HL-60/S4 treated with retinoic acid at 250 ng/mL for 4 days and 3 days (cell line): ENCODE measurements around the gene ITGB1.

Source experiments
- in situ Hi-C: fragments of 300-500 bp; cut with MboI; formaldehyde crosslinking; loops from 2 replicates; pipeline ENCODE4 v1.7.0; 2022; ENCODE audit warnings: low sequenced_read_pairs

The ITGB1 gene

GRCh38 chr10:32956365-32957197 lies 1.4 kb downstream of the ITGB1 start:
- in situ Hi-C loops, result no loop called here

DNA sequence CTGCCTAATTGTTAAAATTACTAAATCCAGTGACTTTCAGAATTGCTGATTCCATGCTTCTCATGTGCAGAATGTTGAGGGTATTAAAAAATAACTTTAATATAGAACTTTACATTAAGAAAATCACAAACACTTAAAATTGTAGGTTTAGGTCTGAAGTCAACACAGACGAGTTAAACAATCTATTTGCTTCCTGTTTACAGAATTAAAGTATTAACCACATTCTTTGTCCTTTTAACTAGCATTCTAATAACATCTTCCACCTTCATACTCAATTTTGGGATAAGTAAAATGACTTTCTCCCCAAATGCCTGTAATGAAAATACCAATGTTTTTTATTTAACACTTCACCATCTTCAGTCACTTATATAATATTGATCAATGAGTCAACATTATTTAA lies 2.2 kb downstream of the ITGB1 start:
- in situ Hi-C loops, result no loop called here

DNA sequence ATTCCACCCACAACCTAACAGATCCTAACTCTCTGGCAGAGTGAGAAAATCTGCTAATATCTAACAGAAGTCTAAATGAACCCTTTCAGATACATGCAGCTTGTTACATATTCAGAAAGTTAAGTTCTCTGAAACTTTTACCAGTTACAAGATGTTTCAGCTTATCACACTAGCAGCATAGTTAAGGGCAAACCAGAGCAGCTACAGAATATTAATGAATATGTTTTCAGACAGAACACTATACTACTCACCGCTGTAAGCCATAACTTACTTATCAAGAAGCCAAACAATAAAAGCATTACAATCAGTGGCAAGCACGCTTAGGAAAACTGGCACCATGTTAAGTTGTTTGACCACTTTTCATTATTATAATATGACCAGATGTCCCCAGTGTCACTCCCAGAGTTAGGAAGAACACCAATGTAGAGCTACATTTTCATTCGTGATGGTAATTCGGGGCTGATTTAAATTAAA lies 2.7 kb downstream of the ITGB1 start:
- in situ Hi-C loops, result no loop called here

DNA sequence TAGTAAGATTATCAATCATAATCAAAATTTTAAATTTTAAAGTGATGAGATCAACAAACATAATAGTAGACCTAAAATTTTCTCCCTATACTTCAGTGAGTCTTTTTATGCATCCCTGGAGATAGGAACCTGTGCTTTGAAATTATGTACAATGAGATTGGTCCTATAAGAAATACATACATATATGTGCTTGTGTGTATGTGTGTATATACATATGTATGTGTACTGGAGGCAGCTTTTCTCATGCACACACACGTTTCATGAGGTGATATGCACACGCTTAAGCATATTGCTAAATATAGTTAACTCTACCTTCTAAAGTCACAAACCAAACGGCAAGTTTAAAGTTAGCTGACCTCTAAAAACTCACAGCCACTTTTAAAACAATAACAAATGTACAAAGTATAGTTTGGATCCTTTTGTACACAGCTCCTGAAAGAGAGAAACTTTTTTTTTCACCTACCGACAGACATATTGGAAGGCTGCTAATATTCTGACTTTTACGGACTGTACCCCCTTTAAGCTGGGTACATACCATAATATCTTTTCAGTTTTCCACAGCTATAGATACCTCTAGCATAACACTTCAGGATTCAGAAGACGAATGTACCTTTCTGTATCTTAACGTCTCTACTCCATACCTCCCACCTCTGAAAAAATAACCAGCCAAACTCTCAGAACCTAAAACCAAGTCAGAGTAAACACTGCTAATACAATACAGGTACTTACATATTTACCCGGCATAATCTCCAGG lies 3.3 kb downstream of the ITGB1 start:
- in situ Hi-C loops, result no loop called here

- in situ Hi-C loops, result no loop called here
Measured at GRCh38 chr10:32954080-32954479, 4.0 kb downstream of the ITGB1 start.

DNA sequence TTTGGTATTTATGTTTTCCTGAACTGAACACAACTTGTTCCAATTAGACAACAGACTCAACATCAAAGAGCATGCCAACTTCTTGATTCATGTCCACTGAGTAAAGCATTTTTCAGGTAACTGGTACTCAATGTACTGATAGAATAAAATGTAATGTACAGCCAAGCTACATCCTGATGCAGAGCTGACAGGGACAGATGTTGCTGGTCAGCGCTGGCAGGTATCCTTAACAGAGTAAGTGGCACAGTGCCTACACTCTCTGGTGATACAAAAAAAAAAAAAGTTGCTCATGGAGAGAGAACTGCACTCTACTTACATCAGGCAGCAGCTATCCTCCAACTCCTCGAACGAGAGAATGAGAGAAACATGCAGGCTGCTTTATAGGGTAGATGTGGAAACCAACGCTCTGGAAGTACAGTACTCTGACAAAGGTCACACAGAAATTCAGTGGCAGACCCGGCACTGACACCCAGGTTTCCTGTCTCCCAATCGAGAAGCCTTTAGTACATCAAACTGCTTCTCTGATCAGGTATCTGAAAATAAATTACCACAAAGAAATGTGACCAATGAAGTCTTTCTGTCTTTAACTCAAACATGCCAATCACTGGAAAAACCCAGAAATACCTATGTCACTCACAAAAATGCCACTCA lies 4.6 kb downstream of the ITGB1 start:
- in situ Hi-C loops, result no loop called here

DNA sequence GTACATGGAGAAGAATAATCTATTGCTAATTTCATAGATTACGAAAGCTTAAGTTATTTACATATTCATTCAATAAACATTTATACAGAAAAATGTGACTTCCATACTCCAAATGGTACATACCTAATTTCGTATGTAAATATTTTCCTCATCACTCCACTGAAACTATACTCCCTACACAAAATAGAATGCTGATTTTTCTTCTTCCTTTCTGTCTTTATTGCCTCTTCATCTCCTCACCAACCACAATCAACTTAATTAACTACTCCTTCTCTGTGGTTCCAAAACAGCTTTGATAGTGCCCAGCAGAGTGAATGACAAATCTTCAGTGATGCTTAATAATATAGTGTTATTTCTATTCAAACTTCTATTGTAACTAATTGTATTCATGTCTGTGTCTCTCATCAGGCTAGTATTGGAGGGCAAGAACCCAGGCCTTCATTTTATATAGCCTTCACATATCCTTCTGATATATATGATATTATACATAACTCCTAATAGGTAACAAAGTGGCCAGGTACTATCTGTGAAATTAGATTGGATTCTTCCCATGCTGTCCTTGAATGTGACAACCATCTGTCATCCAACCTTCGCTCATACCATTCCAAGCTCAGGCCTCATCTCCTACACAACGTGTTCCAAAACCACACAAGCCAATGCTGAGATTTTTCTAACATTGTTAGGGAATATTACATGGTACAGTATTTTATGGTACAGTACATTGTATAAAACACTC lies 5.3 kb downstream of the ITGB1 start:
- in situ Hi-C loops, result no loop called here

DNA sequence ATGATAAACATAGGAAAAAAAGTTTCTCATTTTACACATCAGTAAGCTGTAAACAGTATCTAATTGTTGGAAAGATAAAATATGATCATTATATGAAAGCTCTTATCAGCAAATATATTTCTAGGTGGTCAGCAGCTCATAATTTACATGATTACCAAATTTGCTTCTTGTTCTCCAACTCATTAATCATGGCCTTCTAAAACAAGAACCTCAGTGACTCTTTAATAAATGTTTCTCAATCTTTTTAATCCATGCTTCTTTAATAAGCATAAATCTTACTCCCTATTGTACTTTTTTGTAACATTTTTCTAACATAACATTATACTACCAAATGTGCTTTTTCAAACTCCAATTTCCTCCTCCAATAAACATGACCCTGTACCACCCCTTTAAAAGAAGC lies 5.9 kb downstream of the ITGB1 start:
- in situ Hi-C loops, result no loop called here

- in situ Hi-C loops, result no loop called here
Measured at GRCh38 chr10:32951111-32951510, 6.9 kb downstream of the ITGB1 start.

- in situ Hi-C loops, result no loop called here
Measured at GRCh38 chr10:32950591-32951108, 7.4 kb downstream of the ITGB1 start.

GRCh38 chr10:32949221-32949678 lies 8.8 kb downstream of the ITGB1 start:
- in situ Hi-C loops, result no loop called here

DNA sequence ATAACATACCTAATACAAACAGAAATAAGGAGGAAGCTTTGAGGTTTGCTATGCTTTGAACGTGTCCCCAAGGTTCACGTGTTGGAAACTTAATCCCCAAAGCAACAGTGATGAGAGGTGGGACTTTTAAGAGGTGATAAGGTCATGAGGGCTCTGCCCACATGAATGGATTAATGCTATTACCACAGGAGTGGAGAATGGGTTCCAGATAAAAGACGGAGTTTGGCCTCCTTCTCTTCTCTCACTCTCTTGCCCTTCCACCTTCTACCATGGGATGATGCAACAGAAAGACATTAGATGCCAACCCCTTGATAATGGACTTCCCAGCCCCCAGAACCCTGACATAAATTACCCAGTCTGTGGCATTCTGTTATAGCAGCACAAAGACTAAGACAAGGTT lies 9.6 kb downstream of the ITGB1 start:
- in situ Hi-C loops, result no loop called here

- in situ Hi-C loops, result no loop called here
Measured at GRCh38 chr10:32947586-32947985, 10.4 kb downstream of the ITGB1 start.

DNA sequence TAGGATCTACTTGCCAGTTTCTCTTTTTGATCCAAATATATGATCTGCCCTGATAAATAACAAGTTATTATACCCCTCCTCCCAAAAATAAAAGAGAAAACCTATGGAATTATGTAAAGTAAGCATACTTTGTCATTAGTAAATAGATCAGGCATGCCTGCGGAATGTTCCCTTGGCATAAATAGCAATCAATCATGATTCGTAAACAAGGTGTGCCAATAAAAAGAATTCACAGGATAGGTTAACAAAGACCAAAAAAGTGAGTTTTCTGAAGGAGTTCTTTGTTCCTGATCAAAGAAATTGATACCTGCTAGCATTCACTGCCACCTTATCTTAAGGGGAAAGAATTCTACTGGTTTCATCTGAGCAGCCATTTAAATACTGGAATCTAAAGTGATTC lies 11.9 kb downstream of the ITGB1 start:
- in situ Hi-C loops, result no loop called here

DNA sequence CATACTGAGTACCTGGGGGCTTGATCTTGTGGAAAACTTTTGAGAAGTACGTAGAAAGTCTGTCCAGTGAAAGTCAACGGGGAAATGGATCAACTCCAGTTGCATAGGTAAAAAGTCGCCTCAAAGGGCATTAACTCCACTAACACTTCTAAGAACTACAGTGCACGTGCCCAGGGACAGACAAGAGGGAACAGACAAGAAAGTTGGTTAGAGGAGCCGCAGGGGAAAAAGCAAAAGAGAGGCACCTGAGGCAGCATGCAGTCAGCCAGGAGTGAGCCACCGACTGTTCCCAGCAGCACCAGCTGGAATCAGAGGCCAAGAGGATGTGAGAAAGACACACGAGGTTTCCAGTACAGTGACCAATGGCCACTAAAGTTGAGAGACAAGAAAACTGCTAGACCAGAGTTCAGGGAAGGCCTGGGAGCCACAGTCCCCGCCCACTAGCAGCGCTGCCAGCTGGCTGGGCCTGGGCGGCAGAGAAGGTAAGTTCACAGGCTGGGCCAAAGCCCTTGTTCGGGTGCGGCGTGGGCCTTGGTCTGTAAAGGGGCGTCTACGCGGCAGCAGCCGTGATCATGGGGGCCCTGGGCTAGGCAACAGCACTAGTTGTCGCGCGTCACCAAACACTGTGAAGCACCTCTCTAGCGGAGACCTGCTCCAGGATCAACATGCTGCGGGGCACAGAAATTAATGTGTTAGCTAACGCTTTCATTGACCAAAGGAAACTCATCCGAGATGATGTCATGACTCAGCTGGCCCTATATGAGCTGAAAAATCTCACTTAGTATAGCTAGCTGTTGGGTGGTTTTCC lies 14.0 kb downstream of the ITGB1 start:
- in situ Hi-C loops, result no loop called here

GRCh38 chr10:32943395-32943794 lies 14.6 kb downstream of the ITGB1 start:
- in situ Hi-C loops, result no loop called here

DNA sequence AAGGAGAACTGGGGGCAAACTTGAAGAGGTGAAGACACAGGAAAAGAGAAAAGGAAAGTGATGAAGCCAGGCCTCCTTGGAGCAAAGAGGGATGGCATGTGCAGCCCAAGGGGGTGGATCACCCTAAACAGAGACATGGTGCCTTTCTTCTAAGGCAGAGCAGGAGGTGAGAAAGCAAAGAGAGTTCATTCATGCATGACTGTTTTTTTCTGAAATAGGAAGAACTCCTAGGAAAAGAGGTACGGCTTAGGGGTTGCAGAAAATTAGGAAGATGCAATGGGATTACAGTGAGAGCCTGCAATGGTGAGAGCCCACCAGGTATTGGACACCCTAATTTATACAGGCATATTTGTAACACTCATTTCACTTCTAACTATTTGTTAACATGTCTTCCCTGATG lies 15.9 kb downstream of the ITGB1 start:
- in situ Hi-C loops, result no loop called here

DNA sequence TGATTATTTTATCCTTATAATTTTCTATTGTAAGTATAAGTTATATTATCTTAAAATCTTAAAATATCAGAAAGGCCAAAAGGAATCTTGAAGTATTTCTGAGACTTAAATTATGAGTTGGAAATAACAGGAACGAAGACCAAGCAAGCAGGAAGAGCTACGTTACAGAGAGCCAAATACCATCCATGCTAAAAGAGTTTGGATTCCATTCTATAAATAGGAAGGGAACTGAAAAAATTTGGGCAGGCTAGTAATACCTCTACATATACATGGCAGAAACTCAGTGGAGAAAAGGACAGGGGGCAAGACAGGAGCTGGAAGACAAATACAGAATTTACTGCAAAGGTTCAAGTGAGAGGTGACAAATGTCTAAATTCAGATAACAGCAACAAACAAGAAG lies 16.7 kb downstream of the ITGB1 start:
- in situ Hi-C loops, result no loop called here

DNA sequence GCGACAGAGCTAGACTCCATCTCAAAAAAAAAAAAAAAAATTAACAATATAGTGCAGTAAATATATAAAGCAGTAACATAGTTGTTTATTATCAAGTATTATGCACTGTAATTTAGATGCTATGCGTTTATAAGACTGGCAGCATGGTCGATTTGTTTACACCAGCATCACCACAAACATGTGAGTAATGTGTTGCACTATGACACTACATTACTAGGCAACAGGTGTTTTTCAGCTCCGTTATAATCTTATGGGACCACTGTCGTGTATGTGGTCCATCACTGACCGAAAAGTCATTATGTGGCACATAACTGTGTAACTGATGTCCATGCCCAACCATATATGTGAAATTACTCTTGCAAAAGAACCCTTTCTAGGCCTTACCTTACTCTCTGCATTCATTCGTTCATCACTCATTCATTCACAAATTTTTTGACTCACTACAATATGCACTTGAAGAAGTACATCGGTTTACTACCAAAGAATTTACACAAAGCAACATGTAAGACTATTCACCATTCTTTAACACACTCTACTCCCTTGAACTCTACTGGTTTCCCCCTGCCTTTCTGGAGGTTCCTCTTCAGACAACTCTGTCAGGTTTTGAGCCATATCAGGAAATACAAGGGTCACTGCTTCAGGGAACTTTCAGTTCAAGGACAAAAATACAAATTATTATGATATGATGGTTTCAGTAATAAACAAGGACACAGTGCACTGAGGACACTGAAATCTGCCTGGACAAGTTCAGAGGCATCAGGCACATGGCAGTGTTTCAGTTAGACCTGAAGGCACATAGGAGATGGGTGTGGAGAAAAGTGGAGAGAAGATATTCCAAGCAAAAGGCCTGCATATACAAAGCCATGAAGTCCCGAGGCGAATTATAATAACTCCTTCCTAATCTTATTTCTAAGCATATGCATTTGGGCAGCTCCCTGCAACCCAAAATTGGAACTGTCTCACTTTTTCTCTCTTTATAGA lies 17.4 kb downstream of the ITGB1 start:
- in situ Hi-C loops, result no loop called here
